Activated CD4-positive, CD25-positive, alpha-beta regulatory T cell (primary cell): Measurements from ENCODE around the gene CD2.
A peak's percentile ranks its signal among the peaks of the same experiment; 100 is the strongest.

Experiments
- DNase-seq, 4 experiments: peaks; one replicate each; lab custom pipeline; 2025; lab: John Stamatoyannopoulos, UW

Gene CD2

DNA sequence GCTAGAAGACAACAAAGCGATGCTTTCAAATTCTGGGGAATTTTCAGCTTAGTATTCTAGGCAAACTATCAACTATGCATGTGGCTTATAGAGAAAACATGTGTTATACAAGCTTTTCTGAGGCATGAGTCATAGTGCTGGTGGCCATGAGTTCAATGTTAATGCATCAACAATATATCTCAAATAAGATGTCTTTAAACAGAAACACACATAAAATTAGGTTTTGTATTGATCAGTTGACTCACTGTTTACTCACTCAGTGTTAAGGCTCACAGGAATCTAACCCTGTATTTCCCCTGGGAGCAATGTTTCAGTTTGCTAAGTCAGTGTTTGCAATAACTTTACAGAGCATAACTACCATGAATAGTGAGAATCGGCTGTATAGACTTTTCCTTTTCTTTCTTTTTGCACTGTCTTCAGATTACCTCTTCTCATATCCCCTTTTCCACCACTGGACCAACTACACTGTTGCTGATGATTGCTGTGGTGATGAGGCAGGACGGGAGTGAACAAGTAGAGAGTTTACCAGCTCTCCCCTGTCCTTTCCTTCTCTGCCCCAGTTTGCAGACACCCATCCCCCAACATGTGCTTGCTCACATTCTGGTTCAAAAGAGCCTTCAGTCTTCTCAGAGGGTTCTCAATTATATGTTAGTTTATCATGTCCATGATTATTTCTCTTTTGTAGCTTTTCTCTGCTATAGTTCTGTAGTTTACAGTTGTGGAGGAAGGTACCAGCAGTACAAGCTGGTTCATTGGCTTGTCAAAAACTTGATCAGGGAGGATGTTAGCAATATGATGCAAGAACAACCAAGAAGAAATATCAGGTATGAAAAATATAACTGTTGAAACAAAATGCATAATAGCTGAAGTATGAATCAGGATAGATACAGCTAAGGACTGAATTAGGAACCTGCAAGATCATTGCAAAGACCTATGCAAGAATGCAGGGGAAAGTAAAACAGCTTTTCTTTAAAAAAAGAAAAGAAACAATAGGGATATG is 23.9 kb downstream of the CD2 start:
- DNase-seq: no peak

DNA sequence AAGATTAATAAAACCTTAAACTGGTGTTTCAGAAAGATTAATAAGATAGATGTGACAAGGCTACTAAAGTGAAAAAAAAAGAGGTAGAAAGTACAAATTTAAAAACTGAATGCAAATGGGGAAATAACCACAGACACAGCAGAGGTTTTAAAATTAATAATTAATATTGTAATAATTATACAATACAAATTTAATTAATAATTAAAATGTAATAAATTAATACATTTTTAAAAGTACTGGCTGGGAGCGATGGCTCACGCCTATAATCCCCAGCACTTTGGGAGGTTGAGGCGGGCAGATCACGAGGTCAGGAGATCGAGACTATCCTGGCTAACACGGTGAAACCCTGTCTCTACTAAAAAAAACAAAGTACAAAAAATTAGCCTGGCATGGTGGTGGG is 26.8 kb downstream of the CD2 start:
- DNase-seq: no peak

DNA sequence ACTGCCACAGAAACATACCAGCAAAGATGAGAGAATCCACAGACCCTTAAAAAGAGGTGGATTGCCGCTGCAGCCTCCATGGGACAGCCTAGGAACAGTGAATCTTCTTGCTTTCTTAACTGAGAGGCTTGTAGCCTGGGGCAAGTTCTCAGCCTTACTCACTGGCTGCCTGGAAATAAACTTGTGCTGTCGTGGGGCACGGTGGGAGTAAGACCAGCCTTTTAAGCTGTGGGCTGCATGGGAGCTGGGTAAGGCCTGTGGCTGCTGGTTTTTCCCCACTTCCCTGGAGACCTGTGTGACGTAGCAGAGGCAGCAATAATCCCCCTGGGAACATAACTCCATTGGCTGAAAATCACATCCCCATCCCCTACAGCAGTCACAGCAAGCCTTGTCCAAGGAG is 30.8 kb downstream of the CD2 start:
- DNase-seq: no peak

DNA sequence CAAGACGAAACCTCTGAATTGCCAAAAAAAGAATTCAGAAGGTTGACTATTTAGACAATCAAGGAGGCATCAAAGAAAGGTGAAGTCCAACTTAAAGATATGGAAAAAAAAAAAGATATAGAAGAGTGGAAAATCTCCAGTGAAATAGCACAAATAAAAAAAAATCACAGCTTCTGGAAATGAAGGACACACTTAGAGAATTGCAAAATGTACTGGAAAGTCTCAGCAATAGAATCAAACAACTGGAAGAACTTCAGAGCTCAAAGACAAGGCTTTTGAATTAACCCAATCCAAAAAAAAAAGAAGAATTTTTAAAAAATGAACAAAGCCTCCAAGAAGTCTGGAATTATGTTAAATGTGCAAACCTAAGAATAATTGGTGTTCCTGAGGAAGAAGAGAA is 31.8 kb downstream of the CD2 start:
- DNase-seq: no peak

DNA sequence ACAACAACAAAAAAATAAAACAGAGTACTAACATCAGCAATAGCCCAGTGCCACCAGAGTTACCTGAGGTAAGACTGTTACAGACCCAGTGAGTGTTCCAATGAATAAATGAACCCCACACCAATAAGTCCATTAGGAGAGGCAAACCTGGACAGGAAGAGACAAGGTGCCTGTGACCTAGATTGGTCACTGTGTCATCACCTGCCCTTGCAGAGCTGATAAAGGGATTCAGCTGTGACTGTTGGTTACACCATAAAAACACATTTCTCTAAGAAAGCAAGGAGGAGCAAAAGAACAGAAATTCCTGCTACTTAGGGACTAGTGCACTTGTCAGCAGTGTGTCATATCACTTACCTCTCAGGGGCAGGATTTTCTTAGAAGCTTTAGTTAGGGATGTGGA is 37.5 kb downstream of the CD2 start:
- no peak for DNase-seq

DNA sequence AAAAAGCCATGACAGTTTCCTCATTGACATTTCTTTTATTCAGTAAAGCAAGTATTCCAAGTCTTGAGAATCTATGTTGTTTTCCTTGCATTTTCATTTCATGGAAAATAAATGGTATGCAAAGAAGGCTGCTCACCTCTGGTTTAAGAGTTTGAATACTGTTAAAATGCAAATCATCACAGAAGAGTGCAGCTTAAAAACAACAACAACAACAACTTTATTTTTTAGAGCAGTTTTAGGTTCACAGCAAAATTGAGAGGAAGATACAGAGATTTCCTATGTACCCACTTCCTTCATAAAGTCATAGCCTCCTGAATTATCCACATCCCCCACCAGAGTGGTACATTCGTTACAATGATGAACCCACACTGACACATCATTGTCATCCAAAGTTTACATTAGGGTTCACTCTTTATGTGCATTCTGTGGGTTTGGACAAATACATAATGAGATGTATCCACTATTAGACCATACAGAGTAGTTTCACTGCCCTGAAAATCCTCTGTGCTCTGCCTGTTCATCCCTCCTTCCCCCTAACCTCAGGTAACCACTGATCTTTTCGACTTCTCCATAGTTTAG is 39.2 kb downstream of the CD2 start:
- no peak for DNase-seq

DNA sequence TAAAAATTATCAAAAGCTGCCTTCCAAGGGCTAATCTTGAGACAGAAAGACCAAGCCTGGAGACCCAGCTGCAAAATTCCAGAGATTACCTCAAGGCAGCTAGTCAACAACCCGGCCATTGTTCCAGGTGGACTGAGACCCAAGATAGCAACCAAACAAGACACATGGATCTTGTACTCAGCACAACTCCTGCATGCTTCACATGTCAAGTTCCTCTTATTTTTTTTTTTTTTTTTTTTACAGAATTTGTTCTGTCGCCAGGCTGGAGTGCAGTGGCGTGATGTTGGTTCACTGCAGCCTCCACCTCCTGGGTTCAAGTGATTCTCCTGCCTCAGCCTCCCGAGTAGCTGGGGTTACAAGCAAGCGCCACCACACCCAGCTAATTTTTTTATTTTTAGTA is 40.1 kb downstream of the CD2 start:
- DNase-seq: no peak

DNA sequence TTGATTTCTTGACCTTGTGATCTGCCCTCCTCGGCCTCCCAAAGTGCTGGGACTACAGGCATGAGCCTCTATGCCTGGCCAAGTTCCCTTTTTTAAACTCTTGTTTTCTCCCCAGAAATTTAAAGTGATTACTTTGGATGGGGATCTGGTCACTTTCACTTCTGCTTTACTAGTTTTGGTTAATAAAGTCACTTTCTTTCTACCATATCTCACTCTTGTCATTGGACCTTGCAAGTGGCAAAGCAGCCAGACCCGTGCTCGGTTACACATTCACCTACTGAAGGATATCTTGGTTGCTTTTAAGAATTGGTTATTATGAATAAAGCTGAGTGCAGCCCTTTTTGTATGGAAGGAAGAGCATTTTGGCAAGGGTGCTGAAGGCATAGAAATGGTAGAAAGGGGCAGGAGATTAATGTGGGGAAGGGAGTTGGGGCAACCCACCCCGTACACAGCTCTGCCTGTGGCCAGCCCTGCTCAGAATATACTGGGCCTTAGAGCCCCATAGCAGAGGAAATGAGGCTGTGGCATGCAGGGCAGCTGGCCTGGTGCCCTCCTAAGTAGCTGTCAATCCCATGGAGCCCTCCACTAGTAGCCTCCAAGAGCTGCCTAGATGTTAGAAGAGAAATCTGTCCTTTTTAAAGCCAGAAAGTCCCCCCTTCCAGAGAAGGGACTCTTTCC is 40.7 kb downstream of the CD2 start:
- no peak for DNase-seq

DNA sequence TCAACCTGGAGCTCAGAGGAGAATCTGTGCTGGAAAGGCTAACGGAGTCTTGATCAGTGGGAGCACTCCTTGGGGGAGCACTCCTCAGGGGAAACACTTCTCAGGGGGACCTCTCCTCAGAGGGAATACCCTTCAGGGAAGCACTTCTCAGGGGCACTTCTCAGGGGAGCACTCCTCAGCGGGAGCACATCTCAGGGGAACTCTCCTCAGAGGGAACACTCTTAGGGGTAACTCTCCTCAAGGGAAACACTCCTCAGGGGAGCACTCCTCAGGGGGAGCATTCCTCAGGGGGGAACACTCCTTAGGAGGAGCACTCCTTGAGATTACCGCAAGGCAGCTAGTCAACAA is 41.2 kb downstream of the CD2 start:
- no peak for DNase-seq

DNA sequence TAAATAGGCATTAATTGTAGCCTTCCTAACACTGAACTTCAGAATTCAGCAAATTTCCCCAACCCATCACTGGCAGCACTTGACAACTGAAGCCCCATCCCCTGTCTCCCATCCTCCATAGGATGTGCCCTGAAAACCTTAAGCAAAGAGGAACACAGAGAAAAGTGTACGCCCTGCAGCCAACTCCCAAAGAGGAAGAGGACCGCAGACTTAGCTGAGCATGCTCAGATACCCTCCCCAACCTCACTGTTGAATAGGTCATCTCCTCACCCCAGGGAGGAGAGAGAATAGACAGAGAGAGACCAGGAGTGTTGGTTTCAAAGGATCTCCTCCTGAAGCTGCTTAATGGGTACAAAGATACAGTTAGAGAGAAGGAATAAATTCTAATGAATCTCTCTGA is 50.5 kb downstream of the CD2 start:
- DNase-seq: no peak

DNA sequence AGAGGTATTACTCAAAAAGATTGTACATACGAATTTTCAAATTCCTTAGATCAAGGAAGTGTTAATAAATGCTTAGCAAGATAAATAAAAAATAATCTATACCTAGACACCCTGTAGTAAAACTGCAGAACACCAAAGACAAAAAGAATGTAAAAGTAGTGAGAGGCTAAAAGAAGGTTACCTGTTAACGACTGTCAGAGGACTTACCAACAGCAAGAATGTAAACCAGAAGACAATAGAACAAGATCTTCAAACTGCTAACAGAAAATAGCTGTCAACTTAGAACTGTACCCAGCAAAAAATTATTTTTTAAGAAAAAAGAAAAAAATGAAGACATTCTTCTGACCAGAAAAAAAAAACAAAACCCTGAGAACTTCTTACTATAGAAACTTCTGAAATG is 51.2 kb downstream of the CD2 start:
- DNase-seq: no peak

DNA sequence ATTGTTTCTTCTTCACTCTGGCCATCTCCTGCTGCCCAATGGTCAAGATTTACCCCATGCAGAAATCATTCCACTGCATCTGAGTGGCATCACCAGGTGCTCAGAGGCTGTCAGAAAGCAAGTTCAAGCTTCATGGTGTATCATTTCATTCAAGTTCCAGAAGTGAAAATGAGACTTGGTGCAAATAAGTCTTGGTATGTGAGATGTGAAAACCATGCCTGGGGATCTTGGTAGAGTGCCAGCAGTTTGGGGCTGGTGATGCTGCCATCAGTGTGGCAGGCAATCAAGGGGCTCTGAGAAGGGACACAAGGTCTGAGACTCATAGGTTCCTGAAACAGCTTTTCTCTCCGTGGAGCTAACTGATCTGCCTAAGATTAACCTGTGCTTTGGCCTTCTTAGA is 52.0 kb downstream of the CD2 start:
- DNase-seq: peak in 2 of 4 experiments; percentile 30 to 40

DNA sequence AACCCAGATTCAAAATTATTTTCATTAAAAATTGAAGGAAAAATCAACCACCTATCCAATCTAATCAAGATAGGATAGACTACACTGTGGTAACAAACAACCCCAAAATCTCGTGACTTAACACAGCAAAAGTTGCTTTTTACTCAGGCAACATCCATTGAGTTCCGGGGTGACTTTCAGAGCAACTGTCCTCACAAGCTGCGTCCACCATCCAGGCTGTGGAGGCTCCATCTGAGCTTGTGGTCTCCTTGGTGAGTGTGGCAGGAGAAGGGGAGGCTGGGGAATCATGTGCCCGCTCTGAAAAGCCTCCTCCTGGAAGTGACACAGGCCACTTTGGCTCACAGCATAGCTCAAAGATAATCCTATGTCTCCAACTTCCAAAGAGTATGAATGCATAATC is 52.4 kb downstream of the CD2 start:
- DNase-seq: no peak

DNA sequence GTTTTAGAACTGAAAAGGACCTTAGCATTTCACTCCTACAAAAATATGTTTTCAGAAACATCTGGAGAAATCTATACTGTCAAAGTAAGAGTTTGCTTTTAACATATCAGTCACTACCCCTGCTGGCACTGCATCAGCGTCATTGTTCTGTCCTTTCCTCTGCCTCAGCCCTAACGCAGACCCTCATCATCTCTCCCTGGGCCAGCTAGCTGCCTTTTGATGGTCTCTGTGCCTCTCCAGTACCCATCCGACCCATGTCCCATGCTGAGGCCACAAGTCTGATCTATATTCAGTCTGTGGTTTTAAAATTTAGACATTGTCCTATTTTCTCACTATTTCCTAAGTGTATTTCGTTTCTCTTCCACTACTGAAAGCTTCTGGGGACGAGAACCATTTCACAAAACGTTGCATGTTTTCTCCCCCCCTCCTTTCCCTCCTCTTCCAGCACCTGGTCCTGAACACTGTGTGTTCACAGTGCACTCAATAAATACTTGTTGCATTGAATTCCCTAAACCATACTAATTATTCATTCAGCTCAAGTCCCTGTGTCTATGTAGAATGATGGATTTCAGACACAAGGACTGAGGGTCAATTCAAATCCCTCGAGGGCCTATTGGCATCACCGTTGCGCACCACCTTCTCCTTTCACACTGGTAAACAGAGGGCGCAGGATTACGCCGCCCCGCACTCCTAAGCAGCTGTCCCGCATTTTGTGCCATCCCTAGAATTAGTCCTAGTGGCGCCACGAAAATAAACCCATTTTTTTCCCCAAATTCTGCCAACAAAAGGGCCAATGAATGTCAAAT is 53.4 kb downstream of the CD2 start:
- no peak for DNase-seq

DNA sequence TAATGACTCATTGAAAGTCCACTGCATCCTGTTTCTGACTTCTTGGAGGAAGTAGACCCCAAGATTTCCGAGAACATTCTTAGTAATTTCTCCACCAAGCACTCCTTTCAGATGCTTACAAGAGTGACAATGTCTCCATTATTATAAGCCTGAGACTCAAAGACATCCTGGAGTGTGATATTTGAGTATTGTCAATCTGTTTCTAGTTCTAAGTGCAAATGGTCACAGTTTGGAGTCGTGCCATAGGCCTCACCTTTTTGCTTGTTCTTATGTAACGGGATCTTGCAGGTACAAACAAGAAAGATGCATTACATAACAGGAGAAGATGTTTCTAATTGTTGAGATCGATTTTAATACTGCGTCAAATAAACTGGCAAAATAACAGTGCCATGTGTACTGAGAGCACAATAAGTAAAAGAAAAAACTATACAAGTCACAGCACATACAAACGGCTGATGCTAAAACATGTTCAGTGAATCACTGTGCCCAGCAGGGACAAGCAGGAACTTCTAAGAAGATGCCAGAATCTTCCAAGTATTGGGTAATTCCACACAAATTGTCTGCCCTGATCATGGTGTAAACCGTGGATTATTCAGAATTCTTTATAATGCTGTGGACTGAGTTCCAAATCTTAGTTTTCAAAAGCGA is 54.1 kb downstream of the CD2 start:
- no peak for DNase-seq

DNA sequence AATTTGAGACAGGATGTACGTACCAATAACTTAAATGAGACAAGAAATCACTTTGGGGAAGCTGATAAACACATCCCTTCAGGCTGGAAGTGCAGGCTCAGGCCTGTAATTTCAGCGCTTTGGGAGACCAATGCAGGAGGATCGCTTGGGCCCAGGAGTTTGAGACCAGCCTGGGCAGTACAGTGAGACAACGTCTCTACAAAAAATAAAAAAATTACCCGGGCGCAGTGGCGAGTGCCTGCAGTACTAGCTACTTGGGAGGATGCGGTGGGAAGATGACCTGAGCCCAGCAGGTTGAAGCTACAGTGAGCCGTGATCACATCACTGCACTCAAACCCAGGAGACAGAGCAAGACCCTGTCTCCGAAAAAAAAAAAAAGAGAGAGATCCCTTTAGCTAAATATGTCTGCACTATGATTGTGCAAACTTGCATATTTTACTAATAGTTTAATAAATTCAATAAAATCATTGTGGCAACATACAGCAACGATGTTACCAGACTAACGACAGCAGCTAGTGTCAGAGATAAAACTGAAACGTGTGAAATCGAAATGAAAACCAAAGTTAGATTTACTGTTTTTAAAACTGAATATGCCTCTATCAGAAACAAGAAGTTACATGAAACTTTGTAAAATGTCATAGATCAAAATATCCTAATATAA is 54.7 kb downstream of the CD2 start:
- DNase-seq: no peak

DNA sequence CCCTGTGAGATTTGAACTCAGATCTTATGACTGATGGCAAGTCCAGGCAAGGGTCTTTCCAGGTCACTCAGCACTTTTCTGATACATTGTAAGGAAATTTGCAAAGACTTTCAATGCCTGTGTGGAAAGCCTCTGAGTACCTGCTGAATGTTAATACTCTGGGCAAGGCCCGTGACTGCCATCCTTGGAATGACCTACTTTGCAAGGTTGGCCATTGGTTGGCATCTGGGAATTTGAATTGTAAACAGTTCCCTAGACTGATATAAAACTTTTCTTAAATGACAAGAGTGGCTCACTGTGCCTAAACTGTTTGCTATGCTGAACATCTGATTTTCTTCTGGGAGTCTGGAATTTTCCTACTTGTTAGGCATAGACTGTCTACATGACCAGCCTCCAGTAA is 57.1 kb downstream of the CD2 start:
- no peak for DNase-seq

DNA sequence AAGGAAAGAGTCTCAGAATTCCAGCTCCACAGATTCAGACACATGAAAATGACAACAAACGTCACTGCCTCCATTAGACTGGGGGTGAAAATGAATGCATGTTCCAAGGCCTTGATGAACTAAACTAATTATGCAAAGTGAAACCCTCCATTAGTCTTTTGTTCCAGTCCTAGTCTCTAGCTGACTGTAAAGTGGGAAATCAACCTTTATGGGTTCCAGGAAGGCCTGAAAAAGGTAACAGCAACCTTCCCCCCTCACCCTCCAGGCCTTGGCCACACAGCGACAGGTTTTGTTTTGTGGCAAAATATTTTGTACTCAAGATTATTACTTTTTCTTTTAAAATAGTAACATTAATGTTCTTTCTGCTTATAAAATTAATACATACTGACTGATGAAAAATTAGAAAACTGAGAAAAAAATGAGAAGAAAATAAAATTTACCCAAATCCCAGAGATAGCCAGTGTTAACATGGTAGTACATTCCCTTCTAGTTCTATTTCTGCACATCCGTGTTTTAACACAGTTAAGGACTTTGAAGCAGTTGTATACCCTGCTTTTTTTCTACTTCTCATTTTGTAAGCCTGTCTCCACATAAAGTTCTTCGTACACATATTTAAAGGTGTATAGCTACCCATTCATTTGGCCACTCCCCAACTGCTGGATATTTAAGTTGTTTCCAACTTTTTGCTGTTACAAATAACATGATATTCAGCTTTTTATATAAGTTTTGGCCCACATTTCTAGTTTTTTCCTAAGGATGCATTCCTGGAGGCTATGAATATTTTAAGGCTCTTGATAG is 60.9 kb downstream of the CD2 start:
- no peak for DNase-seq

DNA sequence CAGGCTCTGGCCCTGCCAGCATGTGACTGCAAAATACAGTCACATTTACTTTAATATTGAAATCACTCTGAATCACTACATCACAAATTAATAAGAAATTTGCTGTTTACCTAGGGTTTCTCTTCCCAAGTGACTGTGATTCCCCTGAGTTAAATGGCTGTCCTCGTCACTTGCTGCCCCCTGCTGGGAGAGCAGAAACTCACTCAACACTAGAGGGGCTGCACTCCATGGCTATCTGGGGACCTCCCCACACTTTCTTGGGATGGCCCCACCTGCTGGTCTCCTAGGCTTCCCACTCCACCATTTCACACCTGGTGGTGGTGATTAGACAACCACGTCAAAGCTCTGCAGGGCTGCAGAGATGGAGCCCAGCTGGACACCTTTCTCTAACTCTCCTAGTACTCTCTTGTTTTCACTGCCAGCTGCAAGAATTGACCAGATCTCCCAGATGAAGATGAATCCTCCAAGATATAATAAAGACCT is 63.4 kb downstream of the CD2 start:
- DNase-seq: peak; percentile 43 to 68 (median 45)
